DMS 273 (cell line): ENCODE data around the gene HRH2.
"Not testable (repeated sequence)": the region's sequence is repeated elsewhere in the genome, so short reads cannot be mapped to it uniquely, and the experiment has no call there.

Experiments
- DNase-seq: peaks from one replicate; lab custom pipeline; 2025; ENCODE audit not compliant: unreplicated experiment; lab: John Stamatoyannopoulos, UW

HRH2 gene

GRCh38 chr5:175735701-175736100 lies 77.8 kb downstream of the HRH2 start:
- DNase-seq, result no peak

GRCh38 chr5:175736652-175737051 lies 78.8 kb downstream of the HRH2 start:
- DNase-seq, result no peak

GRCh38 chr5:175737481-175737880 lies 79.6 kb downstream of the HRH2 start:
- DNase-seq, result no peak

GRCh38 chr5:175738126-175738525 lies 80.3 kb downstream of the HRH2 start:
- DNase-seq, result no peak

- no peak for DNase-seq
These were observed 80.8 kb downstream of the HRH2 start for GRCh38 chr5:175738602-175739133.

GRCh38 chr5:175740014-175740413 lies 82.1 kb downstream of the HRH2 start:
- DNase-seq, result no peak

GRCh38 chr5:175741556-175741955 lies 83.7 kb downstream of the HRH2 start:
- DNase-seq, result no peak

GRCh38 chr5:175742290-175742994 lies 84.6 kb downstream of the HRH2 start:
- DNase-seq, result no peak

- DNase-seq, result peak; percentile 28
These were observed 85.9 kb downstream of the HRH2 start for GRCh38 chr5:175743676-175744210.

- no peak for DNase-seq
These were observed 87.3 kb downstream of the HRH2 start for GRCh38 chr5:175745210-175745609.

- peak; percentile 73 for DNase-seq
These were observed 89.0 kb downstream of the HRH2 start for GRCh38 chr5:175746851-175747250.

GRCh38 chr5:175747539-175748060 lies 89.7 kb downstream of the HRH2 start:
- no peak for DNase-seq

GRCh38 chr5:175748650-175749049 lies 90.8 kb downstream of the HRH2 start:
- no peak for DNase-seq

GRCh38 chr5:175749591-175749990 lies 91.7 kb downstream of the HRH2 start:
- peak; percentile 22 for DNase-seq

- DNase-seq, result peak; percentile 96
These were observed 92.7 kb downstream of the HRH2 start for GRCh38 chr5:175750511-175750931.

GRCh38 chr5:175751369-175751768 lies 93.5 kb downstream of the HRH2 start:
- DNase-seq, result peak; percentile 29

- DNase-seq, result peak; percentile 47
These were observed 95.1 kb downstream of the HRH2 start for GRCh38 chr5:175752826-175753535.

GRCh38 chr5:175753536-175754402 lies 95.9 kb downstream of the HRH2 start:
- DNase-seq, result peak; percentile 69

- not testable (repeated sequence) for DNase-seq
These were observed 102.1 kb downstream of the HRH2 start for GRCh38 chr5:175759991-175760390.
